SH-SY5Y (cell line): ENCODE results near the gene SLC37A2.

Experiments used
- GATA2 ChIP-seq: IDR thresholded peaks from 2 replicates; pipeline ENCODE4 v1.6.1; 2011; ENCODE audit warnings: mild to moderate bottlenecking, low read depth, low read length
- GATA3 ChIP-seq: IDR thresholded peaks from 2 replicates; pipeline ENCODE4 v1.6.1; 2011; ENCODE audit warnings: low read depth, mild to moderate bottlenecking, low read length, moderate library complexity

GRCh38 chr11:125080531-125080911 lies 17.4 kb downstream of the SLC37A2 start:
- no peak for TF ChIP-seq GATA2
- TF ChIP-seq GATA3 = no peak
